Muscle of arm (tissue), 12 donors: ENCODE data around the gene CD200. TPM values are rescaled to one million over a fixed set of nuclear protein-coding genes. Genes with fewer than 3 reads are reported as not detected.

ENCODE experiments used
- DNase-seq: peaks from one replicate; pipeline ENCODE4 v3.0.0-alpha.2; 2013
- polyA plus RNA-seq, 12 donors: library from polyadenylated mRNA; unstranded; fragments of 120-200 nt; gene quantifications; one replicate each; pipeline ENCODE4 v1.2.1, GENCODE V29; 2013; ENCODE audit not compliant: insufficient read length in 12 of 12

Gene CD200
- polyA plus RNA-seq, 12 donors: 11.1 to 24.7 (median 14.8) TPM; not detected in 1

DNA sequence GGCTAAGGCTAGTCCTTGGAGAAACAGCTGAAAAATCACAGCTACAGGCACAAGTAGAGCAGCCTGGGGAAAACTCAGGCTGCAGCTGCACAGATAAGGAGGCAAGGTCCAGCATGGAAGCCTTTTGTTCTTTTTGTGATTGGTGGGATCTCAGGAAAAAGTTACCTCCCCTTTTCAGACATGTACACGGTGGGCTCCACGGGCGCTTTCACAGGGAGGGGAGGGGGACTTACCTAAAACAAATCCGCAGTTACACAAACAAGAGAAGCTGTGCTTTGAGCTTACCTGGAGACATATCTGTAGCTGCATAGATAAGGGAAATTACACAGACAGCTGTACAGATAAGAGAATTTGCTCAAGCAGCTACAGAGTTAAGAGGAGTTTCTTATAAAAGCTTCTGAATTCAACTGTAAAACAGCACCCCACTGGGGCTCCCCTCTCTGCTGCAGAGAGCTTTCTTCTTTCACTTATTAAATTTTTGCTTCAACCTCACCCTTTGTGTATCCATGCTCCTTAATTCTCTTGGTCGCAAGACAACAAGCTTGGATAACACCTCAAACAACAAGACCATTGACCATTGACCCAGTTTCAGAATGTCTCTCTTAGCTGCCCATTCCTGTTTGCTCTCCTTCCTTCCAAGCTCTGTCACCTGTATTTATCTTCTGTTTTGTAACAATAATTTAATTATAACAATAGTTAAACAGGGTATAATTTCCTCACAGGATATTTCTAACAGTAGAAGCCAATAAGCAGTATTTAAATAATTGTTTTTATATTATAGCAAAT is 10.9 kb upstream of the CD200 start:
- no peak for DNase-seq

DNA sequence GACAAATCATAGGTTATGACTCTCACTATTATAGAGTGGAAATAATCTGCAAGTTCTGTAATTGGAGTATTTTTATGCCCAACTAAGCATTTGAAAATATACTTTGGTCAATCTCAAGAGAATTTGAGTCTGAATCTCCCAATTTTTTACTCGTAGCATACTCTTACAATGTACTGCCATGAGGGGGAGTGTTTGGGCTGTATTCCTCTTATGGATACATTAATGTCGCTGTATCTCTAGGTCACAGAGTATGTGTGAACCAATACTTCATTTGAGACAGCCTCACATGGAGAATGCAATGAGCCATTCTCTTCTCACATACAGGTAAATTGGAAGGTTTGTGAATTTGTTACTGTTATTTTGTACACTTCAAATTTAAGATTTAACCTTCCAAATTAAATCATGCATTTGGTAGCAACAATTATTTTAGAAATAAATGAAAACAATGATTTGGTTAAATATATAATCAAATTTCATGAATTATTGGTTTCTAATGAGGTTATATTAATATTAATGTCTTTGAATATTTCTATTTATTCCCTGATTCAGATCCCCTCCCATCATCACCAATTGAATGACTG is 5.5 kb upstream of the CD200 start:
- peak; percentile 67 for DNase-seq

DNA sequence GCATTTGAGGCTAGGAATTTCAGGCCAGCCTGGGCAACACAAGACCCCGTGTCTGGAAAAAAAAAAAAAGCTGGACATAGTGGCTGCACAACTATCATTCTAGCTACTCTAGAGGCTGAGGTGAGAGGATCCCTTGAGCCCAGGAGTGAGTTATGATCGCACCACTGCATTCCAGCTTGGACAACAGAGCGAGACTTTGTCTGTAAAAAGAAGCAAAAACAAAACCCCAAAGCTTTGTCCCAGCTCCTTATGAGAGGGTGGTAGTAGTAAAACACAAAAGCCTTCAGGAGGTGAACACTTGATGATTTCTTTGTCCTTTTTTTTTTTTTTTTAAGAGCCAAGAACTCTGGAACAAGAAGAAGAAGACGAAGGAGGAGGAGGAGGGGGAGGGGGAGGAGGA is 1.1 kb upstream of the CD200 start:
- no peak for DNase-seq

DNA sequence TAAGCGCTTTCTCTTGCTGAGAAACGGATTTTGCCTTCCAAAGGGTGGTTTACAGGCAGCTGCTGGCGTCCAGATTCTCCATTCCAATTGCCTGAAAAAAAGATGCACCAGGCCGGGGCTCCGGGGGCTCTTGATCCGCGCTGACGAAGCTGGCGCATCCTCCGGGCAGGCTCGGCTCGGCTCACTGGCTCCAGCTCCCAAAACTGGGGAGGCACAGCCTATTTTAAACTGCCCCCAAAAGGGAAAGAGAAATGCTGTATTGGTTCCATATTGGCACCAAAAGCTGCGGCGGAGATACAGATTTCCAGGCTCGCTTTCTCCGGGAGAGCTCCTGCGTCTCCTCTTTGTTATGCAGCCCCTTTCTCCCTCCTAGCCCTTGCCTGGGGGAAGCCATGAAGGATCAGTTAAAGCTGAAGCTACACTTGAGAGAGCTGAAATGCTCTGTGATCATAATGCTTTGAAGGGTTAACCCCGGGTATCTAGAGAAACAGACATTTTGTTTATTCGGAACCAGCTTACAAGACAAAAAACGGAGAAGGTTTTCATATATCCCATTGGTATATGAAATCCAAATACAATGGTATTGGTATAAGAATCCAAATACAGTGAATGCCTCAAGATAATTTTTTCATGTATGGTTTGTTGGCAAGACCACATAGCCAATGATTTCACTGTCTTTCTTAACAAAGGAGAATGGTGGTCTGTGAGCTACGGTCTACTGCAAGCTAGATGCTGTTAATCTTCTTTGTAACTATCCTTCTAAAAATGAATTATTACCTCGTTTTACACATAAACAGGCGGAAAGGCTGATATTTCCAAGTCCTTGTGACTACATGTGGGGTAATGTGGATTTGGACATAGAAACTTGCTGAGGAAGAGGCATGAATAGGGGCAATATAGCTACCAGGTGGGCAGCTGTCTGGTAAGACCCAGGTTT is 693 bp downstream of the CD200 start:
- DNase-seq: peak; percentile 77

DNA sequence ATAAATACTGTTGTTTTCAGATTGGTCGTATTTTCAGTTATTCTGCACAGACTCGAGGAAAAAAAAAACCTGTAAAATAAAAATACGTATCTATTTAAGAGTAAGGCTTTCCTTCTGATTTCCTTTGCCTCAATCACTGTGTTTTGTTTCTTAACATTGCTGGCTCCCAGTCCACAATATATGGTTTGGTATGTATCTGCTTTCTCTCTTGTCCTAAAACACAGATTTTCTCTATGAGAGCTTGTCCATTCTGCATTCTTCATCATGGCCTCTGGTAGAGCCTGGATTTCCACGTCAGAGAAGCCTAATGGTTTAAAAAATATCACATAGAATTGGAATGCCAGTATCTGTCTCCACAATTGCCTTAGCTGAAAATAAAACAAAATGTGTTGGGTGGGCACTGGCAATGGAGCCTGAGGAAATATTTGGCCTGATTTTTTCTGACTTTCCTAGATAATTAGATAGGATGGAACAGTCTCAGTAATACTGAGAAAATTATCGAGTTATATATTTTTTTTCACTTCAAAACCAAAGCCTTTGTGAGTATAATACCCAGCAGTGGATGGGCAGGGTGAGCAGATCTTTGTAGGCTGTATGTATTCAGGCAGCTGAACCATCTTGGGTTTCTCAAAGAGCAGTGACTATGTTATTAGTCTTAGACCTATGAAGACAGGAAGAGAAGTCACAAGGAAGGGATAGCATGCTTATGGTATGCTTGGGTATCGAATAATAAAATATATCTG is 1.9 kb downstream of the CD200 start:
- DNase-seq: peak; percentile 41

DNA sequence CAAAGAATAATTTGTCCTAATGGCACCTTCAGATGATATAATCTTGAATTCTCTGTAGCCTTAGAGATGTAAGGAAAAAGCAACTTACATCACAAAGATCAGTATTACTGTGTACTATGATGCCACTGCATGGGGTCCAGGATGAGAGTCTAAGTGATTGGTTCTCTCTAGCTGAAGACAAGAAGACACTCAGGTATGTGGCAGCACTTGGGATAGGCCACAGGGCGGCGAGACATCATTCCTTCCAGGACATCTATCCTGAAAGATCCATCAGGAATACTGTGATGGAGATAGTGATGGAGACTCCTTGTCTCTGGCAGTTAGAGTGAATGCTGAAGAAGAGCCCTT is 2.5 kb downstream of the CD200 start:
- no peak for DNase-seq

DNA sequence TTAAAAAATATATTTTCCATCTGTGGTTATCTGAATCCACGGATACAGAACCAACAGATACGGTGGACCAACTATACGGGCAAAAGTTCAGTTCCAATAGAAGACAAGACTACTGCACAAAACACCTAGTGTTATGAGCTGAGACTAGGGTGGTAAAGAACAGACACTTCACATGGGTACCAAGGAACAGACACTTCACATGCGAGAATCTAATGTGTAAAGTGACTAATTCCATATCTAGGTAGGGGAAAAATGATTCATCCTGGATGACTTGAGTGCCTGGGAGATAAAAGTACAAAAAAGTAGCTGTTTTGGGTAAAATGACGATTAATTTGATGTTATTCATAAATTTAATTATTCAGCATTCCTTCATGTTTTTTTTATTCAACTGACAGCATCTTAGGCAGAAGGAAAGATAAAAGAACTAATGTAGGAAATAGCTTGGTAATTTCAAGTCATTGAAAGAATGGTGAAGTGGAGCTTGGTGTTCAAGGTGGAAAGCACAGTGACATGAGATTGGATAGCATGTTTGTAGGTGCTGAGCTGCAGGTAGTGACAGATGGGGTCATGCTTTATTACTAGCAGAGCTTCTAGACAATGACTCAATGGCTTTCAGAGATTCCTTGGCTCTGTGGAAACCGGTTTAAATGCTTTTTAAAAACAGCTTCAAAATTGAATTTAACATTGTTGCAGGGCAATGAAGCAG is 5.2 kb downstream of the CD200 start:
- DNase-seq: no peak

DNA sequence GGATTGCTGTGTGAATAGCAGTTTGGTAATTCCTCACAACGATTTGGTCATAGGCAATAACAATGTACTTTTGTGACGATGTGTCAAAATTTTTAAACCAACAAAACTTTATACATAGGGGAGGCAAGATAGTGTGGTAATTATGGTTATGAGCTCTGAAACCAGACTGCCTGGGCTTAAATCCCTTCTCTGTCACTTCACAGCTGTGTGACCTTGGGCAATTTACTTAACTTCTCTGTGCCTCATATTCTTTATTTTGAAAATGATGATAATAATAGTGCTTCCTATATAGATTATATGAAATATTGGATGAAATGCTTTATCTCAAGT is 5.7 kb downstream of the CD200 start:
- no peak for DNase-seq

DNA sequence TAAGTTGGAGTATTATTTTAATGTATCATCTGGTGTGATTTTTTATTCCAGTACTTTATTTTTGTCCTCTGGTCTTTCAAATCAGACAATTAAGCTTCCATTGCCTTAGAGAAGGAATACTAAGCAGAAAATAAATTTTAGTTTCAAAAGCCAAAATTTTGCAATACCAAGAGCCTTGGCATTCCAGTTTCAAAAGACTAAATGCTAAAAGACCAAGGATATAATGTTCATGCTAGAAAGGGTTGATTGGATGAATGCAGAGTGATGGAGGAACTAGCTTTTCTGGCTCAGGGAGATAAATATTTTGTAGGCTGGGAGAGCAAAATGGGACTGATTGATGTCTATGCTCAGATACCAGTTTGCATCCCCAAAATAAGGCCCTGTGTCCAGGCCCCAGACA is 6.2 kb downstream of the CD200 start:
- DNase-seq: no peak

DNA sequence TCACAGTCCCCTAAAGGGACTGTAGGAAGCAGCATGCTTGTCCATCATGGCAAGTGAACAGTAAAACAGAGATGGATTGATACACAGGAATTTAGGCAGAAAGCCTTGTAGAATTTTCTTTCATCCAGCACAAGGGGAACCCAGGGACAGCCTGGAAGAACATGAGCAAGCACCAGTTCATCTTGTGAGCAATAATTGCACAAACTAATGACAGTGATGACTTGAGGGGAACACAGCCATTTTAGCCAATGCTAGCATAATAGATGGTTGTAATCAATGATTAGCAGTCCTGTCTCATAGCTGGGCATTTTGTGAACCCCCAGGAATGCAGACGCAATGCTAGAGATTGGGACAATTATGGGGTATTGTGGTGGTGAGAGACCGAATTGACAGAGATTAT is 6.7 kb downstream of the CD200 start:
- no peak for DNase-seq

DNA sequence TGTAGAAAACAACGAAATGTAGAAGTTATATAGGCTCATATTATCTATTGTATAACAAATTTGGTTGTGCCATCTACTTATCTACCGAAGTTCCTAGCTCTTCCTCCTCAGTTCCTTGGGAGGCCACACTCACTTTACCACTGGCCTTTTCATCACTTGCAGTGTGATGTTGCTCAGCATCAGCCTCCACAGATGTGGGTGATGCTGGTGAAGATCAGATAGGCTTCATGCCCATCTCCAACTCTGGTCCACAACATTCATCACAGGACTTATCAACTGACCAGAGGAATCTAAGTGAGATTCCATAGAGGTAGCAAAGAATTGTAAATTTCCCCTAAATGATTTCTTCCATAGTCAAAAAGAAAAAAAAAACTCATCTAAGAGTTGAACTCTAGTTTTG is 8.4 kb downstream of the CD200 start:
- DNase-seq: no peak

DNA sequence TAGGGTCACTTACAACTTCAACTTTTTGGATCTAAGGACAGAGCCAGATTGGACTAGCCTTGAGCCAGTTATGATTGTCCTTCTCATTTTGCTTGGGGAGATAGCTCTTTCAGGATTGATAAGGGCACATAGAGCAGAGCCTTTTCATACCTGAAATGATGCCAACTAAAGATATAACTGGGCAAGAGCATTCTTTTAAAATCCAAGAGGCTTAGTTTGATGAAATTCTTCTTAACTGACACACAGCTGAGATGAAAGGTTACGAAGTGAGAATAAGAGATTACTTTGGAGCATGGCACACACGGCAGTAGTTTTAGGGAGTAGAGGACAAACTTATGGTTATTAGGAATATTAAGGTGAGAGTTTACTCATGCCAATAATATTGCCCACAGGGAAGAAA is 12.7 kb downstream of the CD200 start:
- no peak for DNase-seq

DNA sequence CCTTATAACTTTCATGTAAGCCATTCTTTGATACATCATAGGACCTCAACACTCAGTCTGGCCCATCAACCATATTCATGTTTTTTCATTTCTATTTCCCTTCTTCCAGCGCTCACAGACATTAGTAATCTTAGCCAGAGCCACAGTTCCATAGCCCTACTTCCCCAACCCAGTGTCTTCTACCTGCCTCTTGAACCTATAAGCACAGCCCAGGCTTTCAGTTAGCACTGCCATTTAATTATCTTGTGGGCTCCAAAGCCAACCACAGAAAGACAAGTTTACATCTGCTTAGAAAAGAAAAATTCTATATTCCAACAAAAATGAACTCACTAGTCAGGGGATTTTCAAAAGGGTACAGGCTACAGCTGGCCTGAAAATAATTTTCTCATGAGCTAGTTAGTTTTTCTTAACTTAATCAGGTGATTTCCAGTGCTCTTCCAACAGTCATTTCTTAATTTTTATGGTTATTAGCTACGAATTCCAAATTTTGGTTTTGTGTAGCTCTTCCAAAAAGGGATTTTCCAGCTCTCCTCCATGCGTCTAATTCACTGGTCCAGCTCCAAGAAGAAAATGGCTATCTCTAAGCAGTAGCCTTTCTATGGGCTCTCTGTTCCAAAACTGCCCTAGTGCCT is 13.7 kb downstream of the CD200 start:
- no peak for DNase-seq

DNA sequence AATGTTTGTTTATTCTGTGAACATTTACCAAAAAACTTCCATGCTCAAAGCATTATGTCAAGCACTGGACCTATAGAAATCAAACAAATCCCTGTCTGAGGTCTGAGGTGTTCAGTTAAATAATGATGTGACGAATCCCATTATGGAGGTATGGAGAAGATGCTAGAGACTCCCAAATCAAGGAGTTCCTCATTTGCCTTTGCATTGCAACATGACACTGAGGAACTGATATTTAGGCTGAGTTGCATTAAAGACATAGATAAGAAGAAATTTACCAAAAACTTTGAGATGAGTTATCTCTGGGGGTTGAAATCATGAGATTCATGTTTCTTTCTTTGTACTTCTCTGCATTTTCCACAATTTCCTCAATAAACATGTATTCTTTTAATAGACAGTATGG is 16.0 kb downstream of the CD200 start:
- DNase-seq: no peak

DNA sequence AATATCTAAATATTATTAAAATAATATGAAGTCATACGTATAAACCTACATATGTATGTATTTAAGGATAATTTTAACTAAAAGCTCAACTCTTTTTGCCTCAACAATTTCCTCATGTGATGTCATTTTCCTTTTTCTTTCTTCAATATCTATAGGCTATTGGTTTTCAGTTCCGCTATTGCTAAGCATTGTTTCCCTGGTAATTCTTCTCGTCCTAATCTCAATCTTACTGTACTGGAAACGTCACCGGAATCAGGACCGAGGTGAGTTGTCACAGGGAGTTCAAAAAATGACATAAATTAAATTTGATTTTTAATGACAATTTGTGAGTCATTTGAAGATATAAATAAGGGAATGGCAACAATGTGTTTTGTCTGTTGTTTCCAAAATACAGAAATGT is 16.6 kb downstream of the CD200 start:
- DNase-seq: no peak

DNA sequence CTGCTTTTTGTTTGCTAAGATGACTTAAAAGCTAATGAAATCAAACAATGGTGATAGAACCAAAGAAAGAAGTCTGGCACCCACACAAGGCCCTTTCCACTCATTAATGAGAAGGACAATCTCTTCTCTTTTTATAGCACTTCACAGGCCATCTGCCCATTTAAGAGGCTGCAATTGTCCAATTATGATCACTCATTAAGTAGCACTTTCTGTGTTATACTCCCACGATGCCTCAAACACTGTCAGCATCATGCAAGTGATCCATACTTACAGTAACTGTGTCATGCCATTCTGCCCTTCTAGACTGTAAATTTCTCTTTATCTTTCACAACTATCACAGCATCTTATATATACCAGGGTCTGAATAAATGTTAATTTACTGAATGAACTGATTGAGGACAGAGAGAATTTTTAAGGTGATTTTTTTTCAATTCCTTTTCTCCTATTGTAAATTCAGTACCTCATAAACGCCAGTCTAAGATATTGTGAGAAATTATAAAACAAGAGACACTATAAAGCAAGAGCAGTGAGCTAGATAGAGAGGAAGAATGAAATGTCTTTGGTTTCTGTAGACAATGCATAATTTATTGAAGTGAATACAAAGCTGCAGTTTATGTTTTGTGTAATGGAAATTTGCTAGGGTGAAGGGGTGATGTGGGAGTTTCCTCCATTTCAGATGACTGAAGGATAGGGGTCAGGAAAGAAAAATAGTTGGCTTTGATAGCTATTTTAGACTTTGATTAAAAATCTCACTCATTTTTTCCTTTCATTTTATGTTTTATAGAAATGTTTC is 17.3 kb downstream of the CD200 start:
- no peak for DNase-seq

DNA sequence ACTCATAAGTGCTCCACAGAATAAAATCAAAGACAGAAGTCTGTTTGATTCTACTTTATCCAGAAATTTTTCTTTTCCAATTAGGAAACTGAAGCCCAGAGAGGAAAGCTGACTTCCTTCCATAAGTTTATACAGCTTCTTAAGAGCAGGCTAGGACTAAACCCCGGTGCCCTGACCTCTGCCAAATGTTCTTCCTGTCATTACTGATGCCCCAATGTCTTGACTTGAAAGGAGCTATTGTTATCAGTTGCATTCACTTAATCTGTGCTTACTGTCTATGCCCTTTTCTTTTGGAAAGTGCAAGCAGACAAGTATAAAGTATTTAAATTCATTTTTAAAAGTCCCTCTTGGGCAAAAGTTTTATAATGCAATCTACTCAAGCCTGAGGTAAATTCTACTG is 18.1 kb downstream of the CD200 start:
- DNase-seq: no peak

DNA sequence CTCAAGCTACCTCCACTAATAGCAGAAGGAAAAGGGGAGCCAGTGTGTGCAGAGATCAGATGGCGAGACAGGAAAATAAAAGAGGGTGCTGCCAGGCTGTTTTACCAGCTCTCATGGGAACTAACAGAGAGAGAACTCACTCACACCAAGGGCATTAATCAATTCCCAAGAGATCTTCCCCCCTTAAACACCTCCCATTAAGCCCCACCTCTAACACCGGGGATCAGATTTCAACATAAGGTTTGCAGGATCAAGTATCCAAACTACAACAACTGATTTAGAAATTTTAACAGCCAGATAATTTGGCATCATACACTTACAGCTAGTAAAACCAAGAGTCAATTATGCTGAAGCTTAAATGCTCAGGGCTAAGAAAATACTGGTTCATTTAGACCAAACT is 18.9 kb downstream of the CD200 start:
- no peak for DNase-seq

DNA sequence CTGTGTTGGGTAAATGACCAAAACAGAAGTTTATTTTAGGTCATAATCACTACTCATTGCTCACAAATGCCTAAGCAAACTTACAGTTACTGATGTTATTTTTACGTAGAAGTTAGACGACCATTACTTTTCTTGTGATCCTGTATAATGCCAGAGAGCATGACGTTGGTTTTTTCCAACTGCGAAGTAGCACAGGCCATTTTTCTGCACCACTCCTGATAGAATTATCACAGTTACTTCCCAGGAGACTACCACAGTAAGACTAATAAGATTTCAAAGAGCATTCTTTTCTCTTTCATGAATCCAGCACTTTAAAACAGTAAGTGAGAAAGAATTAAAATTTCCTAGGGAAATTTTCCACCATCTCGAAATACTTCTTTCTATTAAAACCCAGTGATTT is 19.8 kb downstream of the CD200 start:
- DNase-seq: no peak

DNA sequence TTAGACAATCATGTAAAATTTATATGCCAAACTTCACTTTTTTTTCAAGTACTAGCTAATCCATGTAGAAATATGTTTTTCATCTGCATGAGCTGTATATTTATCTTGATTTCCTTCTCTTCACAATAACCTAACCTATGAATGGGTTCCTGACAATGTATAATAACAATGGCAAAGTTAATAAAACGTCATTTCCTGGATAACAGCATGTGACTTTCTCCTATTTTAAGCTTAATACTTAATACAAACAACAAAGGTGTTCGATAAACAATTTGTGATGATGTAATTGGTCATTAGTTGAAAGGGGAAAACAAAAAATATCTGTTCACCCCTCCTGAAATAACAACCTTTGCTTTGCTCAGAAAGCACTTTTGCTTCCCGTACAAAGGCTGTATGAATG is 20.4 kb downstream of the CD200 start:
- DNase-seq: no peak
